Activated T-cell treated with anti-CD3 and anti-CD28 coated beads, Interleukin-2, amount 50 U/mL, for 1 hour (primary cell): ENCODE data around the gene RPS27L.
"Not testable (repeated sequence)": the region's sequence is repeated elsewhere in the genome, so short reads cannot be mapped to it uniquely, and the experiment has no call there.

ENCODE experiments used
- DNase-seq: peaks from one replicate; pipeline ENCODE4 v3.0.0-alpha.2; 2020

Gene RPS27L

DNA sequence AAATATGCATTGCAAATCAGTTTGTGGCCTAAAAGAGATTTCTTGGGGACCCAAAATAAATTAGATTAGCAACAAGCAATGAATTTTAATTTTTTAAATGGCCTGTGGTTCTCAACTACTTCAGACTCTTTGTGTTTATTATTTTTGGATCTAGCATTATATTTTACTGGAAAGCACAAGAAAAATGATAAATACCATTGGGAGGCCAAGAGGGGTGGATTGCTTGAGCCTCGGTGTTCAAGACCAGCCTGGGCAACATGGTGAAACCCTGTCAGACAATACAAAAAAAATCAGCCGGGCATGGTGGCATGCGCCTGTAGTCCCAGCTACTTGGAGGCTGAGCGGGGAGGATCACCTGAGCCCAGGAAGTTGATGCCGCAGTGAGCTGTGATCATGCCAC lies 22.0 kb downstream of the RPS27L start:
- no peak for DNase-seq

DNA sequence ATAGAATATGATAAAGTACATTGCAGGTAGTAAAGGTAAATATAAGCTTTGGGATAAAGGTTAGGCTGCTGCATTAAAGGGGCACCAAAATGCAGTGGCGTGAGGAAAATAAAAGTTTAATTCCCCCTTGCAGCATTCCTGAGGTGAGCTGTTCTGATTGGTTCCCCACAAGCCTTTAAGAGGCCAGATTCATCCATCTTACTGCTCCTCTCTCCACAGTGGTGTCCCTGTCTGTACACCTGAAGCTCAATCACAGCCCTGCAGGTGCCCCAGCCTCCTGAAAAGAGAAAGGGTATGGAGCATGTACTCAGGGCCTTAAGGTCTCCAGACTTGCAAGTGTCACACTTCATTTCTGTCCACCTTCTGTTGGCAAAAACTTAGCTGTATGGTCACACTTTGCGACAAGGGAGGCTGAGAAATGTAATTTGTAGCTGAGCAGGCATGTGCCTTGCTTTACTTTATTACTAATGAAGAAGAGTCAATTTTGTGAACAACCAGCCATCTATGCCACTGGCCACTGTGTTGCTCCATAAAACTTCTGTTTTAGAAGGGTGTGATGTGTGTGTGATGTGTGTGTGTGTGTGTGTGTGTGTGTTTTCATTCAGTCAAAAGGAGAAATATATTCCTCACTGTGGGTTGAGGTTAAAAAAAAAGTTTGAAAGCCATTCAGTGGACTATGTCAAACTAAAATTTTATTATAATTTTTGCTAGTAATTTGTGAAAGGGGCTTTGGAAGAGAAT lies 22.9 kb downstream of the RPS27L start:
- DNase-seq: no peak

DNA sequence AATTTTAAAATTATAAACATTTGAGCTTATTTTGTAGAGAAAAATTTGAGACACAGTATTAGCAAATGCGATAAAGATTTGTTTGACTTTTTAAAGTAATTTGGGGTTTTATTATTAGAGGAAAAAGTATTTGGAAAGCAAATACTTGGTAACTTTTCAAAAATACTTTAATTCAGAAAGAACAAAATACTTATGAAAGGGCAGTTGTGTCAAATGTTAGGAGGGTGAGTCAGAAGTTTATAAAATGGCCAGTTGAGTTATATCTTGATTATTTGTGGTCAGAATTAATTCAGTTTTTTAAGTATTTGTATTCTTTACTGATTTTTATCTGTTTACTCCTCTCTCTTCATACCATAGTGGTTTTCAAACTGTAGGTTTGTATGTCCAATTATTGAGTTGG lies 23.5 kb downstream of the RPS27L start:
- no peak for DNase-seq

GRCh38 chr15:63126726-63127125 lies 30.6 kb downstream of the RPS27L start:
- no peak for DNase-seq

GRCh38 chr15:63124506-63124905 lies 32.8 kb downstream of the RPS27L start:
- no peak for DNase-seq

DNA sequence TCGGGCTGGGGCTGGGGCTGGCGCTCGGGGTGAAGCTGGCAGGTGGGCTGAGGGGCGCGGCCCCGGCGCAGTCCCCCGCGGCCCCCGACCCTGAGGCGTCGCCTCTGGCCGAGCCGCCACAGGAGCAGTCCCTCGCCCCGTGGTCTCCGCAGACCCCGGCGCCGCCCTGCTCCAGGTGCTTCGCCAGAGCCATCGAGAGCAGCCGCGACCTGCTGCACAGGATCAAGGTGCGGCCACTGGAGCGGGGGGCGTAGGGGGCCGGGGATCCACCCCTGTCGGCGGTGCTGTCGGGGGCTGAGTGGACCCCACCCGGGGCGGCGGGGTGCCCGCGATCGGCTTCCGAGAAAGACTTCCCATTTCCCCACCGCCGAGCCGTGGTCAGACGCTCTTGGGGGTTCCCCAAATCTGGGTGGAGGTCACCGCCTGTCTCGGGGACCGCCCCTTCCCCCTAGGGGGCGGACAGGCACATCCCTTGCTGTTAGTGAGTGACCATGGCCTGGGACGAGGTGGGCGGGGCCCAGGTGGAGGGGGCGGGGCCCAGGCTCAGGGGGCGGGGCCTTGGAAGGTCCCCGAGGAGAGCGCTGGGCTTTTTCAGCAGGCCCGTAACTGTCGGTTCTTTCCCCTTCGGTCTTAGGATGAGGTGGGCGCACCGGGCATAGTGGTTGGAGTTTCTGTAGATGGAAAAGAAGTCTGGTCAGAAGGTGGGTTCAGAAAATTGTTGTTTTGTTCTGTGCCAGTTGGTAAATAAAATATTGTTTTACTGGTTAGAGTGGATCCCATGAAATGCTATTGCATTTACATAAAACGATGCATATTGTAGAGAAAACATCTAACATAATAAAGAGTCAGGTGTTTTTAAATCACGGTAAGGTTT lies 35.0 kb downstream of the RPS27L start:
- peak; percentile 91 for DNase-seq

GRCh38 chr15:63121382-63122001 lies 35.8 kb downstream of the RPS27L start, which contains the start of gene LACTB:
LACTB (plus strand) TSS chr15:63121861; CDS start chr15:63121872, 11 bp downstream.
- DNase-seq: peak; percentile 82

DNA sequence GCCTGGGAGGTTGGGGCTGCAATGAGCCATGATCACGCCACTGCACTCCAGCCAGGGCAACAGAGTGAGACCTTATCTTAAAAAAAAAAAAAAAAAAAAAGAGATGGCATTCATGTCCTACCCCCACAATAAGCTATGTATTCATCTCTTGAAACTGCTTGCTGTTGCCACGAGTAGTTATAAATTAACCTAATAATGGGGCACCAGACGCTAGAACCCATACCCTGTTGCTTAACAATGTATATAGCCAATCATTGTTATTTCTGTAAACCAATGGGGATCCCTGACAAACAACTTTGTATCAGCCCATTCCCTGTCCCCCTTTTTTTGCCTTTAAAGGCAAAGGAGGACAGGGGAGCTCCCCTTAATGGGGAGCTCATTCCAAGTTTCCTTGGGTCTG lies 38.4 kb downstream of the RPS27L start:
- DNase-seq: no peak

DNA sequence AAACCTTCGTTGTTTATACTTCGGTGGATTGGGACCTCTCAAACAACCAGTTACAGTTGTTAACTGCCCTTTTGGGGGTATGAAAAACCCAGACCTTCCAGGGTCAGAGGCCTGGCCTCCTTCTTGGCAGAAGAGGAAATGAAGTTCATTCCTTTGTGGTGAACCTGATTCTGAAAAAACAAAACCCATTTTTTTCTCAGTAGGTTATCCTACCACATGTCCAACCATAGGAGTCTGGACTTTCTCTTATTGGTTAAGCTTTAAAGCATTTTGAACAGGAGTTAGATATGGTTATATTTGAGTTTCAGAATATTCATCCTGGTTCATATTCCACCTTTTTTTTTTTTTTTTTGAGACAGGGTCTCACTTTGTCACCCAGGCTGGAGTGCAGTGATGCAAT lies 42.8 kb downstream of the RPS27L start:
- DNase-seq: no peak

DNA sequence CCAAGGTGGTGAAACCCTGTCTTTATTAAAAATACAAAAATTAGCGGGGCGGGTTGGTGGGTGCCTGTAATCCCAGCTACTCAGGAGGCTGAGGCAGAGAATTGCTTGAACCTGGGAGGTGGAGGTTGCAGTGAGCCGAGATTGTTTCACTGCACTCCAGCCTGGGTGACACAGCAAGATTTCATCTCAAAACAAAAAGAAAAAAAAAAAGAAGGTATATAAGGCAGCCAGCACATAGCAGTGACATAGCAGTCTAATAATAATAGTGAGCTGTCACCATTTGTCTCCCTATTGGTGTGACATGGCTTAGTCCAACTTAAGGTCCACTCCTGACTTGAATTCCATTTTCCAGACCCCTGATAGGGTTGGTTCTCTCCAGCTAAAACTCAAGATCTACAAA lies 44.4 kb downstream of the RPS27L start:
- no peak for DNase-seq

GRCh38 chr15:63111481-63111880 lies 45.8 kb downstream of the RPS27L start:
- DNase-seq: no peak

GRCh38 chr15:63110428-63111026 lies 46.8 kb downstream of the RPS27L start:
- DNase-seq: no peak

GRCh38 chr15:63109920-63110319 lies 47.4 kb downstream of the RPS27L start:
- no peak for DNase-seq

DNA sequence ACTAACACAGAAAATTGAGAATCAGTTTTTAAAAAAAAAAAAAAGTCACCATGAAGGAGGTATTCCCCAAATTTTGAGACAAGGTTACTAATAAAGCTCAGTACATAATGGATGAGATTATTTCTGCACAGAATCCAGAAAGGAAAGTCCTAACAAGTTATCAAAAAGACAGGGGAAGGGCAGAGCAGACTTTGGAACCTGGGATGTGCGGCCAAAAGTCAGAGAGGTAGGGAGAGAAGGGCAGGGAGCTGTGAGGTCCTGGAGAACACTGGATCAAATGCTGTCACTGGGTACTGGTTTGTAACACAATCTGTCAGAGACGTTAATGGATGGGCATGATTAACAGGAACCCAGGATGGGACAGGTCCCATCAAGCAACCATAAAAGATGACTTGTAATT lies 47.8 kb downstream of the RPS27L start:
- no peak for DNase-seq

DNA sequence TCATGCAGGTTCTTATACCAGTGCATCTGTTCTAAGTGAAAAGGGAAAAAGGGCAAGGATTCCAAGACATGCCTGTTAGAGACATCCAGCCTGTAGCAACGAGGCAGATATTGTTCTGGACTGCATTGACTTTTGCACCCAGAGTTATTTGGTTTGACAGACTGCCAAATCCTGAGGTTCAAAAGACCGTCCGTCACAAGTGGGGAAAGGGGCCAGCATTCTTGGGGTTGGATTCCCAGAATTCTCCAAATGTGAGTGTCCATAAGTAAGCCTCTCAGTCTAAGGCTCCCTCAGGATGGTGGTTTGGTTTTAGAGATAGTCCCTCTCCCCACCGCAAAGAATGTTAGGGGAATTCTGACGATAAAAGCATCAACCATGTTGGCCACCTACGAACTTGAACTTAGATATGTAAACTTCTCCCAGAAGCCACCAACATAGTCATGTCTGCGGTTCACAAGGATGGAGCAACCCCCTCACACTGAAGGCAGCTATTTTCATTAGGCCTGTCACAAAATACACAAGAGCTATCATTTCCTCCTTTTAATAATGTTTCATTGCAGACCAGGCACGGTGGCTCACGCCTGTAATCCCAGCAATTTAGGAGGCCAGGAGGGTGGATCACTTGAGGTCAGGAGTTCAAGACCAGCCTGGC lies 49.3 kb downstream of the RPS27L start:
- DNase-seq: no peak

DNA sequence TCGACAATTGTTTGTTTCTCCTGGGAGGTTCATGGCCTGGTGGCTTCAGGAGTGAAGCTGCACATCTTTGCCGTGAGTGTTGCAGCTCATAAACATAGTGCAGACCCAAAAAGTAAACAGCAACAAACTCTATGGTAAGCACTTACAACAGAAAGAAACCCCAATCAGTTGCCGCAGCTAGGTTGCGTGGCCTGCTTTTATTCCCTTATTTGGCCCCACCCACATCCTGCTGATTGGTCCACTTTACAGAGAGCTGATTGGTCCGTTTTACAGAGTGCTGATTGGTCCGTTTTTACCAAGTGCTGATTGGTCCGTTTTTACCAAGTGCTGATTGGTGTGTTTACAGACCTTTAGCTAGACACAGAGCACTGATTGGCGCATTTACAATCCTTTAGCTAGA lies 51.9 kb downstream of the RPS27L start:
- not testable (repeated sequence) for DNase-seq

- DNase-seq: no peak
These were observed 52.5 kb downstream of the RPS27L start for GRCh38 chr15:63104727-63105126.

DNA sequence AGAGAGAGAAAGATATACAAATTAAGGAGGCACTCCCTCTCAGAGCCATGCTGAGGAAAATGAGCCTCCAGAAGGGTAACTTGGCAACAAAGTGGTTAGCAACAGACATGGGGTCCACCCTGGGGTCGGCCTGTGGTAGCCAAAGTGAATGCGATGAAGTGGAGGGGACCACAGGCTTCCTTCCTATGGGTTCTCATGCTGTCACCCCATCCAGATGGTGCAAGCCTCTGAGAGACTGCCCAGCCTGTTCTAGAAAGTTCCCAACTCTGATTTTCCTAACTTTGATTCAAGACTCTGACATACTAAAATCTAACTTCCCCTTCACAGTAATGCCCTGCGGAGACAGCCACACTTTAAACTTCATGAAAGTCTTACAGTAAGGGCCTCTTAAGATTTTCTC lies 53.9 kb downstream of the RPS27L start:
- no peak for DNase-seq

DNA sequence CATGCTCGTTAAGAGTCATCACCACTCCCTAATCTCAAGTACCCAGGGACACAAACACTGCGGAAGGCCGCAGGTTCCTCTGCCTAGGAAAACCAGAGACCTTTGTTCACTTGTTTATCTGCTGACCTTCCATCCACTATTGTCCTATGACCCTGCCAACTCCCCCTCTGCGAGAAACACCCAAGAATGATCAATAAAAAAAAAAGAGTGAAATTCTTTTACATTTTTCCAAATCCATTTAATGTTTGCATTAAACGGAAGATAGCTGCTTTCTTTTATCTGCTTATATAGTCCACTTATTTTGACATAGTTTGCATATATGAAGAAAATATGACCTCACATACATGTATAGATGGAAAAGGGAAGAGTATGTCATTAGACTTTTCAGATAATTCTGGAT lies 57.7 kb downstream of the RPS27L start:
- not testable (repeated sequence) for DNase-seq

DNA sequence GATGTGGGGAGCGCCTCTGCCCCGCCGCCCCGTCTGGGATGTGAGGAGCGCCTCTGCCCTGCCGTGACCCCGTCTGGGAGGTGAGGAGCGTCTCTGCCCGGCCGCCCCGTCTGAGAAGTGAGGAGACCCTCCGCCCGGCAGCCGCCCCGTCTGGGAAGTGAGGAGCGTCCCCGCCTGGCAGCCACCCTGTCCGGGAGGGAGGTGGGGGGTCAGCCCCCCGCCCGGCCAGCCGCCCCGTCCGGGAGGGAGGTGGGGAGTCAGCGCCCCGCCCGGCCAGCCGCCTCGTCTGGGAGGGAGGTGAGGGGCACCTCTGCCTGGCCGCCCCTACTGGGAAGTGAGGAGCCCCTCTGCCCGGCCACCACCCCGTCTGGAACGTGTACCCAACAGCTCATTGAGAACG lies 58.4 kb downstream of the RPS27L start:
- DNase-seq: not testable (repeated sequence)
